Left ventricle myocardium inferior (tissue), 1 donor: ENCODE results near the gene MOGAT2. TPM values are rescaled to one million over a fixed set of nuclear protein-coding genes. Genes with fewer than 3 reads are reported as not detected.

ENCODE experiments used
- DNase-seq: peaks from one replicate; pipeline ENCODE4 v3.0.0-alpha.2; 2020
- H3K27ac ChIP-seq: fragments of 200-600 bp; replicated peaks from 2 replicates; pipeline ENCODE4 v1.8.0; 2021
- H3K27me3 ChIP-seq: fragments of 200-600 bp; 2 replicates; pipeline ENCODE4 v1.8.0; 2021; ENCODE audit warnings: low read depth
- H3K36me3 ChIP-seq: fragments of 200-600 bp; 2 replicates; pipeline ENCODE4 v1.8.0; 2021
- H3K4me1 ChIP-seq: fragments of 200-600 bp; 2 replicates; pipeline ENCODE4 v1.8.0; 2021
- H3K4me3 ChIP-seq: fragments of 200-600 bp; 2 replicates; pipeline ENCODE4 v1.8.0; 2021; ENCODE audit warnings: mild to moderate bottlenecking, moderate library complexity
- H3K9me3 ChIP-seq: fragments of 200-600 bp; replicated peaks from 2 replicates; pipeline ENCODE4 v1.8.0; 2021
- CTCF ChIP-seq: fragments of 200-600 bp; IDR thresholded peaks from 2 replicates; pipeline ENCODE4 v1.8.0; 2021; ENCODE audit warnings: antibody characterized with exemption, mild to moderate bottlenecking, borderline replicate concordance
- intact Hi-C: fragments of 100-400 bp; cut with micrococcal nuclease; formaldehyde crosslinking; loops from one replicate; pipeline ENCODE4 v1.11.0; 2022
- total RNA-seq: library from RNA; stranded (reverse); fragmentation: NEBNext Ultra II Directional; extraction: Animal tissue kit (Norgen Biotek cat#: 25700); gene quantifications from one replicate; pipeline ENCODE4 v1.2.1, GENCODE V29; 2021
- donor health status: DM: no; HTN: yes; CAD: no; lungs with severe emphysema.

The MOGAT2 gene
- total RNA-seq, 1 donor from 2014 or later: not detected

DNA sequence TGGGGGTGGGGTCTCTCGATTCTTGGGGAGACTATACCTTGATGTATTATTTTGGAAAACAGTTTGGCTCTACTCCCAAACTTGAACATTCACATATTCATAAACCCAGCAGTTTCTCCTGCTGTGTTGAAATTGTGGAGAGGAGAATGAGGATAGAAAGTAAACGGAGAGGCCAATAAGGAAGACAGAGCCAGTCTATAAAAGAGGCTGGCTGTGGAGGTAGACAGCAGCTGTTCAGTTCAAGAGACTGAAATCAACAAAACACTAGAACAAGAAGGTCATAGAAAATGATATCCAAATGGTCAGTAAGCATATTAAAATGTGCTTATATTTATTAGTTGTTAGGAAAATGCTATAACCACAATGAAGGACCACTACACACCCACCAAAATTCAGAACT, 1.9 kb upstream of the MOGAT2 start:
- Histone ChIP-seq H3K9me3 (no peaks in the 10 kb centered on the region), H3K4me1 (peaks cover 21% of the 10 kb centered on the region), H3K27me3 (no peaks in the 10 kb centered on the region), H3K36me3 (no peaks in the 10 kb centered on the region), H3K27ac (no peak overlapping the region), H3K4me3 (no peak overlapping the region)
- no peak for DNase-seq
- intact Hi-C loops: no loop called here
- no peak for TF ChIP-seq CTCF

GRCh38 chr11:75716659-75717058, 979 bp upstream of the MOGAT2 start:
- no peaks in the 10 kb centered on the region for H3K9me3 ChIP-seq
- intact Hi-C loops: no loop called here
- no peak for TF ChIP-seq CTCF
- no peak for DNase-seq
- H3K4me3 ChIP-seq: no peak overlapping the region
- H3K27me3 ChIP-seq: no peaks in the 10 kb centered on the region
- H3K27ac ChIP-seq: no peak overlapping the region
- H3K36me3 ChIP-seq: no peaks in the 10 kb centered on the region
- peaks cover 21% of the 10 kb centered on the region for H3K4me1 ChIP-seq

- intact Hi-C loops: no loop called here
- H3K4me3 ChIP-seq: no peak overlapping the region
- H3K4me1 ChIP-seq: peaks cover 35% of the 10 kb centered on the region
- no peak for DNase-seq
- H3K27ac ChIP-seq: peak overlapping the region; percentile 40
- H3K9me3 ChIP-seq: no peaks in the 10 kb centered on the region
- H3K36me3 ChIP-seq: no peaks in the 10 kb centered on the region
- H3K27me3 ChIP-seq: no peaks in the 10 kb centered on the region
- no peak for TF ChIP-seq CTCF
These were observed 1.0 kb downstream of the MOGAT2 start for GRCh38 chr11:75718419-75719339.

DNA sequence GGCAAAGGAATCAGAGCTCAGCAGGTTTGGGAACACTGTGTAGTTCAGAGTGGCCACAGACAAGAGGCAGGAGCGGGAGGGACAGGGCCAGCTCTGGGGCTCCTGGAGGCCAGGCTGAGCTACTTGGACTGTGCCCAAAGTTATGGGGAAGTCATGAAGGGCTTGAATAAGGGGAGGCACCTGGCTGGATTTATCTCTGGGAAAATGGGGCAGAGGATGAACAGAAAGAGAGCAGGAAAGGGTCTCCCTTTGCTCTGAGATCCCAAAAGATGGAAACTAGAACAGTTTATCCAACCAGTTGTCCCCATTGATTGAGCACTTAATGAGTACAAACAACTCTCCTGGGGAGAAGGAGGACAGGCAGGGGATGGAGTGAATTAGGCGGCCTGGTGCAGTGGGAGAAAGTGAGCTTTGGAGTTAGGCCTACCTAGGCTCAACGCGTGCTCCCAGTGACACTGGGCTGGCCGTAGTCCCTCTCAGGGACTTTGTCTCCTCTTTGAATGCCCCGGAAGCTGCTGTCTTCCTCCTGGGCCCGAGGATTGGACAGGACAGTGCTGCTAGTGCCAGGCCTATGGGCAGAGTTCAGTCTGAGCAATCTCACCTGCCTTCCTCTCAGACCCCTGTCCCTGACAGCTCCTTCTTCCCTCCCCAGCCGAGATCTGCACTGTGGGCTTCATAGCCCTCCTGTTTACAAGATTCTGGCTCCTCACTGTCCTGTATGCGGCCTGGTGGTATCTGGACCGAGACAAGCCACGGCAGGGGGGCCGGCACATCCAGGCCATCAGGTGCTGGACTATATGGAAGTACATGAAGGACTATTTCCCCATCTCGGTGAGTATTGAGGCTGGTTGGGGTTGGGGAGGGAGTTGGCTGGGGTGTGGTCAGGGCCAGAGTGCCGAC, 2.0 kb downstream of the MOGAT2 start:
- no peak for TF ChIP-seq CTCF
- H3K27me3 ChIP-seq: no peaks in the 10 kb centered on the region
- H3K9me3 ChIP-seq: no peaks in the 10 kb centered on the region
- no peak for DNase-seq
- H3K4me3 ChIP-seq: no peak overlapping the region
- intact Hi-C loops: no loop called here
- peaks cover 40% of the 10 kb centered on the region for H3K4me1 ChIP-seq
- peak overlapping the region; percentile 8 for H3K27ac ChIP-seq
- H3K36me3 ChIP-seq: no peaks in the 10 kb centered on the region

- H3K9me3 ChIP-seq: no peaks in the 10 kb centered on the region
- TF ChIP-seq CTCF: no peak
- intact Hi-C loops: no loop called here
- H3K27me3 ChIP-seq: no peaks in the 10 kb centered on the region
- H3K4me3 ChIP-seq: no peak overlapping the region
- no peak overlapping the region for H3K27ac ChIP-seq
- no peaks in the 10 kb centered on the region for H3K36me3 ChIP-seq
- peaks cover 44% of the 10 kb centered on the region for H3K4me1 ChIP-seq
- no peak for DNase-seq
These were observed 3.0 kb downstream of the MOGAT2 start for GRCh38 chr11:75720639-75721038.
